HG03565 (cell line): ENCODE results near the gene CDH4.

Experiments used
- ATAC-seq: cut with Tn5 transposase; IDR thresholded peaks from one replicate; pipeline ENCODE4 v1.9.1; 2021; ENCODE audit warnings: mild to moderate bottlenecking, moderate library complexity; ENCODE audit not compliant: unreplicated experiment

The CDH4 gene

GRCh38 chr20:61657721-61658377 is 405.8 kb downstream of the CDH4 start:
- ATAC-seq: no peak

GRCh38 chr20:61658563-61658962 is 406.5 kb downstream of the CDH4 start:
- no peak for ATAC-seq

- no peak for ATAC-seq
Observed at GRCh38 chr20:61659246-61659993, 407.4 kb downstream of the CDH4 start.

DNA sequence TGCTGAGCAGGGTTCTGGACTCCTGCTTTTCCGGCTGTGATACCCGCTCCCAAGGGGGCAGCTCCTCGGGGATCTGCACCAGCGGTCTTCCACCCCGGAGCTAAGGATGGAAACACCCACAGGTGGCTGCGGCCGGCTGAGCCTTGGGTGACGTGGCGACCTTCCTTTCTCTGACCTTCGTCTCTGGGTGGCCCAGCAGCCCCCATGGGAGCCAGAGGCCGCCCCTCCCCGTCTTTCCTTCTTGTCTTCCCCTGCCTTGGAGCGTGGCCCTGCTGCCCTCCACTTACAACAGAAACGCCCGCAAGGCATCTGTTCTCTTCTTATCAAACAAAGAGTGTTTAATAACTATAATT is 407.9 kb downstream of the CDH4 start:
- ATAC-seq: no peak

- ATAC-seq: no peak
Observed at GRCh38 chr20:61660559-61660958, 408.5 kb downstream of the CDH4 start.

GRCh38 chr20:61661025-61661424 is 409.0 kb downstream of the CDH4 start:
- ATAC-seq: no peak

GRCh38 chr20:61661583-61661982 is 409.5 kb downstream of the CDH4 start:
- ATAC-seq: no peak

DNA sequence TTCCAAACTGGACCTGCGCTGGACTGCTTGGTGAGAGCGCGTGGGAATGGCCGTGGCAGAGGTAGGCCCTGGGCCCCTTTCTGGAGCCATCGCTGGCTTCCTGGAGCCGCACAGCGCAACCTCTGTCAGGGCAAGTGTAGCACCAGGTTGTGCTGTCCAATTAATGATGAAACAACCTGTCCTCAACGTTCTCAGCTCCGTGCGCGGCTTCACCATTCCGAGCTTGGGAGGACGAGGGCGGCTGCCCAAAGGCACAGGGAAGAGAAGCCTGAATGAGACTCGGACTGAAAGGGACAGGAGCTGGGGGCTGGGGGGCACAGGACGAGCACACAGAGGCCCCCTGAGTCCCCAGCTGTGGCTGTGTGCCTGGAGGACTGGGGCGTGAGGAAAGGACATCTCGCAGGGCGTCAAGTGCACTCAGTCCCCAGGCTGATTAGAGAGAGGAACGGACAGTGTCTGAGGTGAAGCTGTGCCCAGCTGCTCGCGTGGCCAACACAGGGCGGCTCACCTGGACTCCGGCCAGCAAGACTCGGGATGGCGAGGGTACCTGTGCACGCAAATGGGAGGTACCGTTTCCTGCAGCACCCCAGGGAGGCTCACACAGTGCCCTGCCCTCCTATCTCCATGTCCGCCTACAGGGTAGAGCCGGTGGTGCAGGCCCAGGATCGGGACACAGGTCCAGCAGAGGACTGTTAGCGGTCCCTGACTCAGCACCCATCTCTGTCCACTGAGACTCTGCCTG is 410.3 kb downstream of the CDH4 start:
- no peak for ATAC-seq

DNA sequence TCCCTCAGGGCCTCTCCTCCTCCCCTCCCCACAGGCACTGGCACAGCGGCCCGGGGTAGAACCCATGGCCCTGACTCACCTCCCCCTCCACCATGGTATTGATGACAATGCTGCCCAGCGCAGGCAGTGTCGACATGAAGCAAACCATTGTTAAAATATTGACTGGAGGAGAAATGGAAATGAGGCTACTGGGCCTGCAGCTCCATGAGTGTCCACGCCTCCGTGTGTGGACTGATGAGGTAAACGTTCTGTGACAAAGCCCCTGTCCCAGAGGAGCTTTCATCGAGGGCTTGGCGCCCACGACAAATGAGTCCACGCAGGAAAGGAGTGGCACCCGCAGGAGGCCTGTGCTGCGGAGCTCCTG is 410.9 kb downstream of the CDH4 start:
- ATAC-seq: no peak

- ATAC-seq: no peak
Observed at GRCh38 chr20:61663521-61664425, 411.7 kb downstream of the CDH4 start.

DNA sequence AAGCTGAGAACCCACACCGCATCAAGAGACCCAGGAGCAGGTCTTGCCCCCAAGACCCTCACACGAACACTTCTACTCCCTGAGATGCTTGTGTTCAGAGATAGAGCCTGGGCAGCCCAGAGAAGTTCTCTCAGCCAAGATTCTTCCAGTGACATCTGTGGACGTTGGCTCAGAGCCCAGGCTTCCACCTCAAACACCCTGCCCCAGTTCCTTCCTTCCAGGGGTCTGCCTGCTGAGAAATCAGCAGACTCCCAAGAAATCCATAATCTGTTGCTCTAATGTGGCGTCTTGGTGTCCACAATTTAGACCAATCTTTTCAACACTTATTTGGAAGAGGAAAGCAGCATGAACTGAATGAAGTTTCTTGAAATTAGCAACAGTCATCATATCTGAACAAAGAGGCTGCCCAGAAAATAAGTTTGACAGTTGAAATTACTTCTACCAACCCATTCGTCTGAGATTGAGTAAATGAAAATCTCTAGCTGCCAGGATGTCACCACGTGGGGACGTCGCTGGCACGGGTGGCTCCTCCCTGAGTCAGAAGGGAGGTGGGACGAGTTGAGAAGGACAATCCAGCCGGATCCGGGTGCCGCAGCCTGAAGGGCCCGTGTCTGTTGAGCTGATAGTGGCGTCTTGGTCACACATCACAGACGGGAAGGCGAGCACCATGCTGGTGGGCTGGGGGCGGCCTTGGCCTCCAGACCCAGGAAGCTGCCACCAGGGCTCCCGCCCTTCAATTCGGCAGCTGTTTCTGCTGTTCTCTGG is 412.7 kb downstream of the CDH4 start:
- ATAC-seq: no peak

DNA sequence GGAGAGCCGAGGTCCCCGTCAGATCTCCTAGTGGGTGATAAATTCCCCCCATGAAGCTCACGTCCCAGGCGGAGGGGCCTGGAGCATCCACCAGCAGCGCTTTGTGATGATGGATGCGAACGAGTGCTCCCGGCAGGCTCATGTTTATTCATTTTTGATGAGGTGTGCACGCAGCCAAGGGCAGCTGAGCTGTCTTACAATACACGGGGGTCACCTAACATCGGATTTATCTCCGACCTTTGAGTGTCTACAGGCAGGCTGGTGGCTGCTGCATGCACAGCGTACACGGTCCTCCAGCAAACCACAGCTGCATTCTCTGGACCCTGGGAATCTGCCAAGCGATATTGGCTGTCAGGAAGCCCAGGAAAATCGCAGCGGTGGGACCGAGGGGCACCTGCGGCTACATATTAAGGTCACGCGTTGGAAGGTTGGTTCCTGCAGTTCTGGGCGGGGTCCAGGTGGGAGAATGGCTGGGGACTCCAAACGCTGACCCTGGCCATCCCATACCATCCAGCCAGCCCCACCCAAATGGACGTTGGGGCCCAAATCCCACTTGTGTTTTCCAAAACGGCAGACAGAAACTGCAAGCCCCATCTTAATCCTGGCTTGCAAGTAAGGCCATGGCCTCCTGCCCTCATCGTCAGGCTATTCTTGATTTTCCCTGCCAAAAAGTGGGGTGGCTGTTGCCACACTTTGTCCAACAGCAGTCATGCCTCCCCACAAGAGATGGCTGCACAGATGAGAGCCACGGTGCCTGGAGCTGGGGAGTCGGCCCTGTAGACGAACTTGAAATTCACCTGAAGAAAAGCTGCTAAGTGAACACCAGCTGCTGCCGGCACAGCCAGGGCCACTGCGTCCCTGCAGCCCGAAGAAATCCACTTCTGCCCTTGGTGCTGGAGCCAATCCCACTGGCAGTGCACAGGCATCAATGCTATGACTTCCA is 413.7 kb downstream of the CDH4 start:
- ATAC-seq: no peak

DNA sequence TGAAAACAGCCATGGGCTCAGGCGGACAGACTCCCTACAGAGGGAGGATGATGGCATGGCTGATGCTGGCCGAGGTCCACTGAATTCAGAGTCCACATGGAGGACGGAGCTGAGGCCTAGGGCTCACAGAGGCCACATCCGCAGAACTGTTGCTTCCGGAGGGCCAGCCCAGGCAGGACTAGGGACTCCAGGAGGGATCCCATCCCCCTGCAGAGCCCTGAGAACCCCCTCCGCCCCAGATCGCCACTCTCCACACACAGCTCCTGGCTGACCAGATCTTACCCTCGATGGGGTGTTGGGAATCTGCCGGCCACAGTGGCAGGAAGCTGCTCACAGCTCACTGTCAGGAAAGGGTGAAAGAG is 414.4 kb downstream of the CDH4 start:
- ATAC-seq: no peak

DNA sequence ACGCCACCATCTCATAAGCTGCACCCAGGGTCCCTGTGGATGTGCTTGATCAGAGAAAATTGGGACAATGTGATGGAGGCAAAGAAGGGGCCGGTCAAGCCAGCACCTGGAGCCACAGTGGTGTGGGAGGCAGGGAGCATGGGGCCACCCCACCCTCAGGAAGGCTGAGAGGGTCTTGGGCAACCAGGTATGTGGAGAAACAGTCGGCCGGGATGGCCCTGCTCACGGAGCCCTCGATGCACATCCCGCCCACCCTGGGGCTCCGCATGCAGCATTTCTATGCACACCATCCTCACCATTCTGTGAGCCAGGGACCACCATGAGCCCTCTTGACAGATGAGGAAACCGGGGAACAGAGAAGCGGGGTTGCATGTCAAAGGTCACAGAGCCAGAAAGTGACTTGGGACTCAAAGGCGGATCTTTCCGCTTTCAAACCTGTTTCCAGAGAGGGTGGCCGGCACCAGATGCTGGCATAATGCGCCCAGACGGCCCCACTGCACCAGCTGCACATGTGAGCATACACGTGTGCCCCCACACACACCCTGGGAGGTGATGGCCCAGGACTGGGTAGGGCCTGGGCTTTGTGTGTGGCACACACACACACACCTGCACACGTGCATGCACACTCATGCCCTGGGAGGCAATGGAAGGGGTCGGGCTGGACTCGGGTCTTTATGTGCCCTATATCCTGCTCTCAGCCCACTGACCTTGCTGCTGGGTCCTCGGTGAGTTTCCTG is 415.2 kb downstream of the CDH4 start:
- ATAC-seq: no peak

DNA sequence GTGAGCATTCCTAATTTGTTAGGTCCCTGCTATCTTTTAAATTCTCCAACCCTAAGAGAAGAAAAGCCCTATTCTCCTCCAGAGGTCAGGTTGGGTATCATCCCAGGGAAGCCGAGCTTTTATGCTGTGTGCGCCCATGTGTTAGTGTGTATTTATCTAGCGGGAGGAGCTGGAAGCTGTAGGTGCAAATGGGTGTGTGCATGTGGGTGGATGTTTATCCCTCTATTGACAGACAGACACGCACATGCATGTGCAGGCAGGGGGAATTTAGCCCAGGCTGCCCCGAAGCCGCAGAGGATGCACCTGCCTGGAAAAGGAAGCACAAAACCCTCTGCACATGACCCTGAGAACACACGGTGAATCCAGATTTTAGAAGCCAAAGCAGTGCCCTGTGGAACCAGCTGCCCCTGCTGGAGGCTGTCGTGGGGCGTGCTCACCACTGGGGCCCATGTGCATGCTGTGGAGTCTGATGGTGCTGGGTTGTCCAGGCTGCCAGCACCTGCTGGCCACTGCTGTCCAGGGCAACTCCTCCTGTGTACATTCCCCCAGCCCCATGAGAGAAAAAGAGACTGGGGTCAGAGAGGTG is 416.1 kb downstream of the CDH4 start:
- no peak for ATAC-seq

DNA sequence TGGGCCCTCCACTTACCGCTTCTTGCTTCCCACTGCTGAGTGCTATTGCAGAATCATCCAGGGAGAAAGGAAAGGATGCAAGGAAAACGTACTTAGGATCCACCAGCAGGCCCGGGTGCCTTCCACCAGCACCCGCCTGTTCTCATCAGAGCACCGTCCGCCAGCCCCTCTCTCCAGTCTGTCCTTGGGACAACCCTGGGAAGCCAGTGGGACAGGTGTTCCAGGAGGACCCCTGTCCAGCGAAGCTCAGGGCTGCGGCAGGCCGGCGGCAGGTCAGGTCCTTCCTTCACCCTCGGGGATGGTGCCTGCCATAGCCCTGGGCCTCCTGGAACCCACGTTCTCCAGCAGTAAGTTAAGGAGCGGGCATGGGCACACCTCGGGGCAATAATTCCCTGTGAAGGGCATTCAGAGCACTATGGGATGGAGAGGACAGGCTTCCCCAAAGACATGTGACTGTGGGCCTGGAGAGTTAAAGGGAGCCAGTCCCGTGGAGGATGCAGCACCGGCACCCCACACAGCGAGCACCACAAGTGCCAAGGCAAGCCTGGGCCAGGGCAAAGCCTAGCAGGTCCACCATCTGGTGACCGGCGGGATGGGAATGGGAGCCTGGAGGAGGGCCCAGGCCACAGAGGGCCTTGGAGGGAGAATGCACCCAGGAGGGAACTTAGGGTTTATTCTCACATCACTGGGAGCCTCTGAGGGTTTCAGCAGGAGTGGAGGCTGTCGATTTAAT is 416.9 kb downstream of the CDH4 start:
- ATAC-seq: no peak

DNA sequence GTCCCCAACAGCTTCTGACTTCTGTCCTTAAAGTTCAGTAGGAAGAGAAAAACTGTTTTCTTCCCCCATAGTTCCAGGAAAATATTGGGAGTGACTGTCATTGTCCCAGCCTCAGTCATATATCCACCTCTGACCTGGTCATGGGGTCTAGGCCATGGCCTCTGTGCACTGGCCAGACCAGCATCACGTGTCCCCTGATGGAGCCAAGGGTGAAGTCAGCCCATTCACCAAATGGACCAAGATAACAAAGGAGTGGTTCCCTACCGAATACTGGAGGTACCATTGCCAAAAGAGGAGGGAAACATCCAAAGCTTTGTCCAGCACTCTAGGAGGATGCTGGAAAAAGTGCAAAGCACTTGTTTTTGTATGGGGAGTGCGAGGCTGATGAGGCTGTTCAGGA is 418.2 kb downstream of the CDH4 start:
- ATAC-seq: no peak

GRCh38 chr20:61671559-61671958 is 419.5 kb downstream of the CDH4 start:
- no peak for ATAC-seq
